Endothelial cell of hepatic sinusoid (primary cell): Measurements from ENCODE around the gene MYL3.

Source experiments
- in situ Hi-C: cut with HindIII; loops from 2 replicates; pipeline ENCODE4 v1.10.0; 2017; ENCODE audit warnings: low sequenced_read_pairs

The MYL3 gene

GRCh38 chr3:46865546-46865945 lies 2.3 kb upstream of the MYL3 start:
- in situ Hi-C loops = no loop called here

DNA sequence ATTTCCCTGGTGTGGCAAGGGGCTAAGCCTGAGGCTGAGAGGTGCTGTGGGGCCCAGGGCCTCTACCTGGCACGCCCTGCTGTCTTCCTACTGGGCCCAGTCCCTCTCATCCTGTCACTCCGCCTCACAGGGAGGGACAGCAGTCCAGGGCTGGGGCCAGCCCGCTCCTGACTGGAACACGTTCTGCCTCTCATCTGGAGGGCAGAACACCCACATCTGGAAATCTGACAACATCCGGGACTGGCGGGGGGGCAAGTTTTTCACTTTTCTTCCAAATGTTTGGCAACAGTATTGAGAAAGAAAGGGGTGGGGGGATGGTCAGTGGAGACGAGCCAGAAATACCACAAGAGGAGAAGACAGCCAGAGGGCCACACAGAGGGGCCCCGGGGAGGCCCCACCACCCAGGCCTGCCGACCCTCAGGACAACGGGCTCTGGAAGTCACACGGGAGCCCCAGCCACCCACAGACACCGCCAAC lies 1.8 kb upstream of the MYL3 start:
- in situ Hi-C loops = no loop called here

- in situ Hi-C loops = no loop called here
Measured at GRCh38 chr3:46864061-46864881, 1.0 kb upstream of the MYL3 start.

DNA sequence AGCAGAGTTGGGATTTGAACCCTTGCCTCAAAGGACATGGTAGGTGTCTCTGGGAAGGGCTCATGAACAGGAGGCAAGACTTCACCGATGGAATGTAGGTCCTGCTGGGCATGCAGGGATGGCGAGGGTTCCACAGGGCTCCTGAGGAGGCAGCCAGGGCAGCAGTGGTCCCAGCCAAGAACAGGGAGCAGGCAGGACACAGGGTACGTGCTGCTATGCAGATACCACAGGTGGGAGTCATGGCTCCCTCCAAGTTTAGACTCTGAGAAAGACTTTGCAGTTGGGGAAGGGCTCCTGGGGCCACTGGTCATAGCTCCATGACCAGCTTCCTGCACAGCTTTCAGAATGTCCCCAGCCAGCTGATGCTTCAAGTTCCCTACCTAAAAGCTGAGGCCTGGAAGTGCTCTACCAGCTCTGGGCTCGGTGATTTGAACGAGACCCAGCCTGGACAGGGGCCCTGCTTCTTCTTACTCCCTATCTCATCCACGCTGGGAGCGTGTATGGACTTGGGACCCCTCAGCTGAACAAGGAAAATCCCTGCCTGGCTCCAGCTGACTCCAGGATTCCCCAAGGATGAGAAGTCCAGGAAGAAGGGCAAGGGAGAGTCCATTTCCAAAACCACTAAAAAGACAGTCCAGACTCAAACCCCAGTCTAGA lies 747 bp downstream of the MYL3 start:
- in situ Hi-C loops = no loop called here

DNA sequence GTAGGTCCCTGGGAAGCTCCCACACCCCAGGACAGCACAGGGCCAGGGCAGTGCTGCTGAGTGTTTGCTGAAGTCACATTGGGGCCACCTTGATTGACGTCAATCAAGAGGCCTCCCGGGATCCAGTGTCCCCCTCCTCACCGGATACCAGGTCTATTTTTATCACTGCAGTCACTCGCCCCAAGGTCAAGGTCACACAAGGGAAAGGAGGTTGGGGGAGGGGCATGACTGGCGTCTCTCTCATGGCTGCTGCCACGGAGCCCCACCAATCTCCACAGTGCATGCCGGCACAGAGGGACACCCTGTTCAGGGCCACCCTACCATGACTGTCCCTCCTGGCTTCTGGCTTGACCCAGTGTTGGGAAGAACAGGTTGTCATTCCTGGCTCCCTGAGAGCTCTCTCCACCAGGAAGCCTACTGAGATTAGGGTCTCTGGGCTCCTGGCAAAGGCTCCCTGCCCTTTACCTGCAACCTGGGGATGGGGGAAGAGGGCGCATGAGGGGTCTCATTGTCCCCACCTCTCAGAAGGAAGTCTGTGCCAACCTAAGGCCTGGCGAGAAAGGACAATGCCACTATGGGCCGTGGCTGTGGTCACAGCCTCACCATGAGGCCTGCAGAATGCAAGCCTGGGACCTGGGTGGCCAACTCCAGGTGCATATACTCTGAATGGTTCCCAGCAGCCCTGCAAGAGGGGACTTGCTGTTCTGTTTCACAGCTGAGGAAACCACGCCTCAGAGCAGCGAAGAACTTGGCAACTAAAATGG lies 1.5 kb downstream of the MYL3 start:
- in situ Hi-C loops = no loop called here

- in situ Hi-C loops = no loop called here
Measured at GRCh38 chr3:46860810-46861604, 2.2 kb downstream of the MYL3 start.

DNA sequence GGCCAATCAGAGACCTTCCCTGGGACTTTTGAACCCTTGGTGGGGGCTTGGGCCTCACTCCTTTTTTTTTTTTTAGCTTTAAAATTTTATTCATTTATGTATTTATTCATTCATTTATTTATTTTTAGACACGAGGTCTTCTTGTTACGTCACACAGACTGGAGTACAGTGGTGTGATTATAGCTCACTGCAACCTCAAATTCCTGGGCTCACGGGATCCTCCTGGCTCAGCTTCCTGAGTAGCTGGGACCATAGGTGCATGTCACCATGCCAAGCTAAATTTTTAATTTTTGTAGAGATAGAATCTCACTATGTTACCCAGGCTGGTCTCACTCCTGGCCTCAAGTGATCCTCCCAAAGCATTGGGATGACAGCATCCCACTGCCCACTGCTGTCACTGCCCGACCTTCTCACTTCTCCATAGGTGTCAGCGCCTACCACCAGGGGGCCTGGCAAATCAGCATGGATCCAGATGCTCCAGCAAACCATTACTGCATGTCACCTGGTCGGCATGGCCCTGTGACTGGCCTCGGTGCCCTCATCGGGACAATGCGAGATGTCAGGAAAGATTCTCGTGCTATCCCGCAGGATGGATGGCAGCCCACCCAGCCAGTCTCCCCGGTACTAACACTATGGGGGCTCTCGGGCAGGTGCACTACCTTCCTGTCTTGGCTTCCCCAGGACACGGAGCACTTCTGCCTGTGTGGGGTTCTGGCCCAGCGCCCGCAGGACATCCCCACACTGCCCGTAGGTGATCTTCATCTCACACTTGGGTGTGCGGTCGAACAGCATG lies 3.0 kb downstream of the MYL3 start:
- in situ Hi-C loops = no loop called here

DNA sequence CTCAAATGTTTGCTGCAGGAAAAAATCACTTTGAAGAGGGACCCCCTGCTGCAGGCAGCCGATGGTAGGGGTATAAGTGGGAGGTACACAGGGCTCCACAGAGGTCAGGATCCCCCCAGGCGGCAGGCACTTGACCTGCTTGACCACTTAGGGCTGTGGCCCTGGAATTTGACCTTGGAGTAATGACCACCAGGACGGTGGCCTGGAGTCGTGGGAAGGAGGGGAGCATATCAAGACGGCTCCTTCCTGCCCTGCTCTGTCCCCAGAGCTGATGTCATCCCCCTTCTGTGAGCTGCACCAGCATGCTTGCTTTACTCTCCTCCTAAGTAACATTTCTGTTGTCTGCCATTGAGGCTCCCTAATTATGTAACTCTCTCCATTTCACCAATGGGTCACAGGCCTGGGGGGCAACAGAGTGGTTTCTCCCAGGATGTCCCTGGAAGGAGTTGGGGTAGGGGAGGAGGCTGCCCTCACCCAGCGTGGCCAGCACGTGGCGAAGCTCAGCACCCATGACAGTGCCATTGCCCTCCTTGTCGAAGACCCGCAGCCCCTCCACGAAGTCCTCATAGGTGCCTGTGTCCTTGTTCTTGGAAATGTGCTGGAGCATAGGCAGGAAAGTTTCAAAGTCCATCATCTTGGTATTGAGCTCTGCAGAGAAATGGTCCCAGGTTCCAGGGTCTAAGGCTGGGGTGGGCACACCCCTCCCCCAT lies 4.1 kb downstream of the MYL3 start:
- in situ Hi-C loops = no loop called here

GRCh38 chr3:46858456-46858855 lies 4.8 kb downstream of the MYL3 start:
- in situ Hi-C loops = no loop called here

DNA sequence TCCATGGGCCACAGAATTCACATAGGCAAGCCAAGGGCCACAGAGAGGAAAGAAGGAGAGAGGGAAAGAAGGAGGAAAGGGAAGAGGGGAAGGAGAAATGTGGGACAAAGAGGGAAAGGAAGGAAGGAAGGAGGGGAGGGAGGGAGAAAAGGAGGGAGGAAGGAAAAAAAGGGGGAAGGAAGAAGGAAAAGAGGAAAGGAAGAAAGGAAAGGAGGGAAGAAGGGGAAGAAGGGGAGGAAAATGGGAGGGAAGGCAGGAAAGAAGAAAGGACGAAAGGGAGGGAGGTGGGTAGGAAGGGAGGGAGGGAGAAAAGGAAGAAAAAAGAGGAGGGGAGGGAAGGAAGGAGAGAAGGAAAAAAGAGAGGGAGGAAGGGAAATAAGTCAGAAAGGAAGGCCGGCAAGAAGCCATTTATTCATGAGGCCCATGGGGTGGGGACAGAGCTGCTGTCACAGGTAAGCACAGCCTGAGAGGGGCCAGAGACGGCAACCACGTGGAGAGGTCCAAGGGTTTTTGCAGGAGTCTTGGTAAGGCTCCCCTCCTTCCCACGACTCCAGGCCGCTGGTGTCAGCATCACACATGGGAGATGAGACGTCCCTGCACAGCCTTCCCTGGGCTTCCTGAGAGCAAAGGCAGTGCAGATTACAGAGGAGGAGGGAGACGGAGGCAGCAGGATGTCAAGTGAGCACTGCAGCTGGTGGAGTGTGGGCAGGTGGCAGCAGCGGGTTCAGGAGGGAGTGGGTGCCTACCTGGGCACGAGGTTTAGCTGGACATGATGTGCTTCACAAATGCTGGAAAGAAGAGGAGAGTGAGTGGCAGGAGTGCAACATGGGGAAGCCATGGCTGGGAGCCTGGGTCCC lies 5.5 kb downstream of the MYL3 start:
- in situ Hi-C loops = no loop called here

DNA sequence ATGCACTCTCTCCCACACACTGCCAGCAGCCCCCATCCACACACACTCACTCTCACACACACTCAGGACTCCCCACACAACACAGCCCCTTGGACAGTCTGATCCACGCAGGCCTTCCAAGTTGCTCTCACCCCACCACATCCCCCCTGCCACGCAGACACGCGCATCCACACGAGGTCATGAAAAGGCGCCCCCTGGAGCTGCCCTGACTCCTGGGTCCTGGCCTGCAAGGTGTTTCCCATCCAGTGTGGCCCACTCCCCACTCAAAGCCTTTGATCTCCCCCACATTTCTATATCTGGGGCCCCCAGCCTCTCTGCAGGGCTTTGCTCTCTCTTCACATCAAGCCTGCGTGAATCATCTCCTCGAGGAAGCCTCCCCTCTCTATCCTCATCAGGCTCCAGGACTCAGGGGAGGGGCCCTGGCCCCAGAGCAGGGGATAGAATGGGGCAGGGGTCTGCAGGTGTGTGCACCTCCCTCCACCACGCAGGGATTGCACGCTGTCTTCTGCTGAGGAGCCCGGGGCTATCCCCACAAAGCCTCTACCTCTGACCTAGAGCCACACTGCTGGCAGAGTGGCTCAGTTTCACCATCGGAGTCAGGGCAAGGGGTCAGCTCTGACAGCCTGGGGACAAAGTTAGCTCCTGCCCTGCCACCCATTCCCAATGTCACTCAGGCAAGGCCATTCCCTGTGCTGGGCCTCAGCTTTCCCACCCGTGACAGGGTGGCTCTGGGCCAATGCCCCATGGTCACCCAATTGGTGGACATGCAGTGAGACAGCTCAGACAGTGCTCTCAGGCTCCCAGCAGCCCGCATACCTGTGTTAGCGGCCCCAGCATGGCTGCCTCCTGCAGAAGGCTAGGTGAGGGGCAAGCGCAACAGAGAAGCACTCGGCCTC lies 6.4 kb downstream of the MYL3 start:
- in situ Hi-C loops = no loop called here

GRCh38 chr3:46854555-46854991 lies 8.7 kb downstream of the MYL3 start:
- in situ Hi-C loops = no loop called here

DNA sequence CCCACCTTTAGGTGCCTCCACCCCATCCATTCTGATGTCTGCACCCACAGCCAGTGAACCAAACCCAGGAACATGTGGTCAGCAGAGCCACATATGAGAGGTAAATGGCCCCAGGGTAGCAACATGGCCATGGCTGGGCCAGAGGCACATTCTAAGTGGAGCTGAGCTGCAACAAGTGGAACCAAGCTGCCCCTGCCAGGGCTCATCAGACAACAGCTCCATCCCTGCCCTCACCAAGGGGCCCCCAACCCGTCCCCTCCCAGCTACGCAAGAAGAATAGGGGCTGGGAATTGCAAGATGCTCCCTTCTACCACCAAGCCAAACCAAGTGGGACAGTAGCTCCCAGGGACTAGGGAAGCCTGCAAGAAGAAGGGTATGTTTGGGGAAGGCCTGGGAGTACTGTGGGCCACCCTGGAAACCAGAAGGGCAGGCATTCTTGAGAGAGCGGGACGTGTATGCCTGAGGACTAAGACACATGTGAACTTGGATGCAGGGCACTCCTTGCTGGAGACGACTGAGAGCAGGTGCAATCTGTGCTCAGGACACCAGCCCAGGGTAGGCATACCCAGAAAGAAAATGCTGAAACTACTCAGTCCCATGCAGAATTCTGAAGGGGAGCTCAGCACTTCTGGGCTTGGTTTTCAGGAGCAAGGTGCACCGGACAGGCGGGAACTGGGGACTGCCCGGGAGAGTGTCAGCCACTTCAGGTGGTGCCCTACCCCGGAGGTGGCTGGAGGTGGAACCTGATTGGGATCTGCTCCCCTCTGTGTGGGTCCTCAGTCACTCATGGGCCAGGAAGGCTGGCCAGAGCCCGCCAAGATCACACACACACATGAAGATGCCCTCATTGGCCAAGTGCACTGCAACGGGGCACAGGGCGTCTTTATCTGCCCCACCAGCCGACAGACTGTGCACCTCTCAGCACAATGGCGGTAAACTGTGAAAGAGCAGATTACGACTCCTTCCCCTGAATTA lies 9.5 kb downstream of the MYL3 start:
- in situ Hi-C loops = no loop called here

DNA sequence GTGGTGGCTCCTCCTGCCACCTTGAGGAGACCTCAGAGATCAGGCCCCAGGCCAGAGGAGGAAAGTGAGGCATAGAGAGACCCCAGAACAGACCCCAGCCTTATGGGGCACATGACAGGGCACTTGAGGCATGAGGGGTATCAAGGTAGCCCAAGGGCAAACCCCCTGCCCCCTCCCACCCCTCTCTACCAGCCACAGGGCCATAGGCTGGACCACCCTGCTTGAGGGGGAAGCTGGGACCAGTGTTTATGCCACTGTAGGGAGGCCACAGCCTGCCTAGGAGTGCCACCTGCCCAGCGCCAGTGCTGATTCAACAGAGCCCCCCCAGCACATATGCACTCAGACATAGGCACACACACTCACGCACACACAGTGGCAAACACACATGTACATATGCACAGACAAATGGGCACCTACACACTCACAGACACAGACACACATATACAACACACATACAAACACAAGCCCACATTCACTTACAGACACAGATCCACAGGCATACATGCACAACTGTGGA lies 10.3 kb downstream of the MYL3 start:
- in situ Hi-C loops = no loop called here

- in situ Hi-C loops = no loop called here
Measured at GRCh38 chr3:46852334-46852720, 10.9 kb downstream of the MYL3 start.
